HG03432 (cell line): ENCODE results near the gene CIZ1.
"Not testable (repeated sequence)": the region's sequence is repeated elsewhere in the genome, so short reads cannot be mapped to it uniquely, and the experiment has no call there.

Experiments
- ATAC-seq: cut with Tn5 transposase; IDR thresholded peaks from one replicate; pipeline ENCODE4 v1.9.1; 2021; ENCODE audit warnings: mild to moderate bottlenecking, moderate library complexity; ENCODE audit not compliant: unreplicated experiment

CIZ1 gene

DNA sequence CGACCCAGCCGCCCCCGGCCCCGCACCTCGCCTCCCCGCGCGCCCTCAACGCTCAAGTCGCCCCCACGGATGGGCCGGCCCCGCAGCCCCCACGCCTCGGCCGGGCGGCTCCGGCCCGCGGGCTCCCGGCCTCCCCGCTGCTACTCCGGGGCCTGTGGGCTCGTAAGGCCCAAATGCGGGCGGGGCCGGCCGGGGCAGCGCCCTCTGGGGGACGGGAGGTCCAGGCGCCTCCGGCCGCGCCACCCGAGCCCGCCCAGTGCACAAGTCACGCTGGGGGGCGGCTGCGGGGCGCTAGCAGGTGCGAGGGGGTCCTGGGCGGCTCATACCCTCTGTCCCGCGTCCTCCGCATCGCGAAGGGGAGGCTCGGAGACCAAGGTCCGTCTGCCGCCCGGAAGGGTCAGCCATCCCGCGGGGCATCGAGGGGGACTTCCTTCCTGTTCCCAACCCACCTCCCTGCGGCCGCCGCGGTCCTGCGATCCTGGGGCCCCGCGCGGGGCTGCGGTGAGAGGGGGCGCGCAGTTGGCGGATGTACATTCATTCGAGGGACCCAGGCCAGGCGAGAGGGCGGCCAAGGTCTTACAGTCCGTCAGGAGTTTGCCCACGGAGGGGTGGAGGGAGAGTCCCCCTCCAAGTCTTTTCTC, at the start of gene CIZ1:
TSS of gene CIZ1 (minus strand) at position 167 of the 641 bp plus-strand sequence. CDS start 715 bp downstream, outside the sequence.
- peak; percentile 87 for ATAC-seq

DNA sequence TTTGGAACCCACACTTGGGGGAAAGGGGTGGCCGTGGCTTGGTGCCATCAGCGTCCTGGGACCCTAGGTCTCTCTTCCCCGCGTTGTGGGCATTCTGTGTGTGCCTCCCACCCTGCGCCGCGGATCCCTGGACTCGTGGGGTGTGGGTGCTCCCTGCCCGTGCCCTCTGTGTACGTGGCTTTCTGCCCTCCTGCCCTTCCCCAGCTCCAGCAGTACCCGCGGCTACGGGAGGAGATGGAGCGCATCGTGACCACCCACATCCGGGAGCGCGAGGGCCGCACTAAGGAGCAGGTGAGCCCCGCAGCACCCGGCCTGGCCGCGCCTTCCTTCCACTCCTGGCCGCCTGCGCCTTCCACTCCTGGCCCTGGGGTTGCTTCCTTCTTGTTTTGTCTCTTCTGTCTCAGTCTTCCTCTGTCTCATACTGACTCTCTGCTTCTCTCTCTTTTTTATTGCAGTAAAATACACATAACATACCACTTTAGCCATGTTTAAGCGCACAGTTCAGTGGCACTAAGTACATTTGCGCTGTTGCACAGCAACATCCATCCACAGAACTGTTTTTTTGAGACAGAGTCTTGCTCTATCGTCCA, 42.5 kb upstream of the CIZ1 start:
- no peak for ATAC-seq

DNA sequence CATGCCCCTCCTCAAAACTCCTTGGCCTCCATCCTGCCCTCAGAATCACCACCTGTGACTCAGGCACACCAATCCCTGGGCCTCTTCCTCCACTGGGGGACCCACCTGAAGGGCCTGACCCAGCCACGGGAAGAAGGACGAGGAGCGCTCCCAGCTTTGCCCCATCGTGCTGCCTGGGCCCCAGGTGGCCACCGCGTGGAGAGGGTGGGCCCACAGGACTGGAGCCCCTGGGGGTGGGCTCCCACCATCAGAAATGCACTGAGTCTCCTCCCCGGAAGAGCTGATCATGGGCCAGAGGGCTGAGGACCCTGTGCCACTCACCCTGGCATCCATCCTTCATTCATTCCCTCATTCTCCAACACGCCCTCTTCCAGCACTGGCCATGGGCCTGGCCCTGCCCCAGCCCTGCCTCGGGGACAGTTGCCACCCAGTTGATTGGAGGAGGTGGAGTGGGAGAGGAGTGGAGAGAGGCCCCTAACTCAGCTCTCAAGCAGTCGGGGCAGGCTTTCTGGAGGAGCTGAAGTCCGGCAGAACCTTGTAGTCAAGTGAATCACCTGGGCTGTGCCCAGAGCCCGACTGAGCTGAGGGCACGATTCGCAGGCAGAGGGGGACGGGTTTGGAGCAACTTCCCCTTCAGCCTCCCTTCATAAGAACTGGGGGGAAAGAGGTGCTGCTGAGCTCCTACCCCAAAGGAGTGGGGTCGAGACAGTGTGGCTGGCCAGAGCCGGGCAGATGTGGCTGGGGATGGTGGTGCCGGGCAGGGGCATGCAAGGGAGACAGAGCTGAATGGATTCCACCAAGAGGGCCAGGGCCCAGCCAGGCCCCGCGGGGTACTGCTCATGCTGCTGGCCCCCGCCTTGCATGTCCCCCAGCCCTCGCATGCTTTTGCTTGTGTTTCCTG, 41.4 kb upstream of the CIZ1 start:
- ATAC-seq: no peak

DNA sequence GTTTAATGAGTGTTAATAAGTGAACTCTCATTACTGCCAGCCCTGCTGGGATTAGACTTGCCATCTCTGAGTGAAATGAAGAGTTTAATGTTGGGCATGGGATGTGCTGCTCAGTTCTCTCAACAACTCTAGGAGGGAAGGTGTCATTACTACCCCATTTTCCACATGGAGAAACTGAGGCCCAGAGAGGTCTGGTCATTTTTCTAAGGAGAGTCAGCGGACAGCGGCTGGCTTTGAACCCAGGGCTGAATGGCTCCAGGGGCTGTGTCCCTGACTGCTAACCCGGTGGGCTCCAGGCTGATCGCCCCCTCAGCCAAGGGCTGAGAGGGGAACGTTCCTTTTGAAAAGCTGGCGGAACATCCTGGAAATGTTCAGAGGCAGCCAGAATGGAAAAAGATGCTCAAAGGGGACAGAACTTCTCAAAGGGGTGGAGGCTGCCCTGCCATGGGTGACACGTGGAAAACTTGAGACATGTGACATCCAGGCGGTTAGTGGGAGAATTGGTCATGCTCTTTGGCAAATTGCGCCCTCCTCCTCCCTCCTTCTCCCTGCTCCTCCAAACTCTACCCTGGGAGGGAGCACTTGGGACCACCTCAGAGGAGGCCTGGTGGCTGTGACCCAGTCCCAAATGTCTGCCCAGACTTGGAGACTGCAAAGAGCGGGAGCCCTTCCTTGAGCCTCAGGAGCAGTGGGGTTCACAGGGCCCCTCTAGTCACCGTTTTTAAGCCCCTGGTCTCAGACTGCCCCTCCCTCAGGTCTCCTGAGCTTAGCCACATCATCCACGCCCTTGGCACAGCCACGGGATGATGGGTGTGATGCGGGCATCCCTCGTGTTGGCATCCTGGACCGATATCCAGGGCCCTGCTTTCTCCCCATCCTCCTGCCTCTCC, 40.5 kb upstream of the CIZ1 start:
- ATAC-seq: no peak

DNA sequence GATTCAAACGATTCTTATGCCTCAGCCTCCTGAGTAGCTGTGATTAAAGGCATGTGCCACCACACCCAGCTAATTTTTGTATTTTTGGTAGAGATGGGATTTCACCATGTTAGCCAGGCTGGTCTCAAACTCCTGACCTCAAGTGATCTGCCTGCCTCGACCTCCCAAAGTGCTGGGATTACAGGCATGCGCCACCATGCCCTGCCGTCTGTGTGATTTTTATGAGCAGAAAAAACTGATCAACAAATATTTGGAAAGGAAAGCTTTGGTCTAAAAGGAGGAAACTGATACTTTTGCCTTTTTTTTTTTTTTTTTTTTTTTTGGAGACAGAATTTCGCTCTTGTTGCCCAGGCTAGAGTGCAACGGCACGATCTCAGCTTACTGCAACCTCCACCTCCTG, 39.5 kb upstream of the CIZ1 start:
- ATAC-seq: not testable (repeated sequence)

GRCh38 chr9:128226412-128226801, 35.0 kb upstream of the CIZ1 start:
- no peak for ATAC-seq

DNA sequence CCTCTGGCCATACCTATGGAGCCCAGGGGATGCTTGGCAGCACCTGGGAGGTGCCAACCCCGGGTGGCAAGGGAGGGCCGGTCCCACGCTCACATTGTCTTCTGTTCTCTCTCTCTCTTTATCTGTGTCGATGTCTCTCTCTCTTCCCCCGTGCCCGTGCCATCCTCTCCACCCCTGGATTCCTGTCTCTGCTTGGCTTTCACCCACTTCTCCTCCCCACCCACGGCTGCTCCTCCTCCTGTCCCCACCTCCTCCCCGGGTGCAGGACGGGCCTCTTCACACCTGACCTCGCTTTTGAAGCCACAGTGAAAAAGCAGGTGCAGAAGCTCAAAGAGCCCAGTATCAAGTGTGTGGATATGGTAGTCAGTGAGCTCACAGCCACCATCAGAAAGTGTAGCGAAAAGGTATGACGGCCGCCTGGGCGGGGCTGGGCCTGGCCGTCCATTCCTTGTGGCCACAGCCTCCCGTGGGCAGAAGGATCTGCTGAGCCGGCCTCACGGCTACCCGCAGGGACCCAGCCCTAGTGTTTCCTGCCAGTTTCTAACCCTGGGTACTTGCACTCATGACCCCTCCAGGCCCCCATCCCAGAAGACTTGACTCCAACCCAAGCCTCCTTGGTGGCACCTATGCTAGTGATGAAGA, 34.5 kb upstream of the CIZ1 start:
- ATAC-seq: no peak

DNA sequence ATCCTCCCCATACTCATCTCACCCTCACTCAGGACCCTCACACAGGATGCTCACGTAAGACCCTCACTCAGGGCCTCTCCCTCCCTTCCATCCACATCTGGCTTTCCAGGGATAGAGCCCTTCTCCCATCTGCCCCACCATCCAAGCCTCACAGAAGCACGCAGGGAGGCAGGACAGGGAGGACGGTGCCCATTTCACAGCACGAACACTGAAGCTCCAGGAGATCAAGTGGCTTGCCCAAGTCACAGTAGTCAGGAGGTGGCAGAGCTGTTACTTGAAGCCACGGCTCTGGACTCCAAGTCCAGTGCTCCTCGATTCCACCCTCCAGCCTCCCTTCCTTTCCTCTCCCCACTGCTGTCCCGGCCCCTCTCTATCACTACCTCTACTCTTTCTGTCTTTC, 33.5 kb upstream of the CIZ1 start:
- ATAC-seq: no peak

DNA sequence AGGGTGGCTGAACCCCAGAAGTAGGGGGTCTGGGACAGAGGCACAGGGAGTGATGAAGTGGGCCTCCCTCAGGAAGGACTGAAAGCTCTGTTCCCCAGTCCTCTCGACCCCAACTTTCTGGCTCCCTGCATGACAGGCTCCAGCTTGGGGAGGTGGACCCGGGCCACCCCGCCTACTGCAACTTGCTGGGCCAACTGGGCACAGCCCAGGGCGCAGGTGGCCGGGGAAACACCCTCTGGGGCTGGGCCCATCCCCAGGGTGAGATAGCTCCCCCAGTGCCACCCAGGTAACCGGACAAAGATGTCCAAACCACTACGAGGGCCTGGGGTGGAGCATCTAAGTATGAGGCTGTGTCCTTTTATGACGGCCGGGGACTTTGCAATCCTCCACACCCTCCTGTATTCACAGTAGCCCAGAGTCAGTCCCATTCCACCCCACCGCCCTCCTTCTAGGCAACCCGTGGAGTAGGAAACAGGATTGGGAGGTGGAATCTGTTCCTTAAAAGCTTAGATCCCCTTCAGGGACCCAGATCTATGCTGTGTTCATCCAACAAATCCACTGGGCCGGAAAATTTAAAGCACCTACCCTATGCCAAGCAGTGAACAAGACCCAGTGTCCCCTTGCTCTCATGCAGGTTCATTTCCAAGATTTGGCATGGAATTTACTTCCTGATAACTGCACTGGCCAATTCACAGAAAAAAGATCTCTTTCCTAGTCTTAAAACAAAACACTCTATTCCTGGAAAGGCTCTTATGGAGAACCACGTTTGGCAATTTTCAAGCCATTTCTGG, 31.7 kb upstream of the CIZ1 start:
- ATAC-seq: no peak

- no peak for ATAC-seq
Observed at GRCh38 chr9:128222026-128222425, 30.7 kb upstream of the CIZ1 start.

DNA sequence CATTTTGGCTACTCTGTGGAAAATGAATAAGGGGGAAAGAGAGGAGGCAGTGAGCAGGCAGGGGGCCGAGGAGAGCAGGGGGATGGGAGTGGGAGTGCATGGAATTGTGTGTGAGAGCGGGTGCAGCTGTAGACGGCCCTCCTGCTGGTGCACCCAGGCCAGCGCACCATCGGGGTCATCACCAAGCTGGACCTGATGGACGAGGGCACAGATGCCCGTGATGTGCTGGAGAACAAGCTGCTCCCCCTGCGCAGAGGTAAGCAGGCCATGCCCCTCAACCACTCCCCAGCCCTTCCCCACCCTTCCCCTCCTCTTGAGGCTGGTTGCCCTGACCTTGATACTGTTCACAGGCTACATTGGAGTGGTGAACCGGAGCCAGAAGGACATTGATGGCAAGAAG, 28.5 kb upstream of the CIZ1 start:
- ATAC-seq: no peak

DNA sequence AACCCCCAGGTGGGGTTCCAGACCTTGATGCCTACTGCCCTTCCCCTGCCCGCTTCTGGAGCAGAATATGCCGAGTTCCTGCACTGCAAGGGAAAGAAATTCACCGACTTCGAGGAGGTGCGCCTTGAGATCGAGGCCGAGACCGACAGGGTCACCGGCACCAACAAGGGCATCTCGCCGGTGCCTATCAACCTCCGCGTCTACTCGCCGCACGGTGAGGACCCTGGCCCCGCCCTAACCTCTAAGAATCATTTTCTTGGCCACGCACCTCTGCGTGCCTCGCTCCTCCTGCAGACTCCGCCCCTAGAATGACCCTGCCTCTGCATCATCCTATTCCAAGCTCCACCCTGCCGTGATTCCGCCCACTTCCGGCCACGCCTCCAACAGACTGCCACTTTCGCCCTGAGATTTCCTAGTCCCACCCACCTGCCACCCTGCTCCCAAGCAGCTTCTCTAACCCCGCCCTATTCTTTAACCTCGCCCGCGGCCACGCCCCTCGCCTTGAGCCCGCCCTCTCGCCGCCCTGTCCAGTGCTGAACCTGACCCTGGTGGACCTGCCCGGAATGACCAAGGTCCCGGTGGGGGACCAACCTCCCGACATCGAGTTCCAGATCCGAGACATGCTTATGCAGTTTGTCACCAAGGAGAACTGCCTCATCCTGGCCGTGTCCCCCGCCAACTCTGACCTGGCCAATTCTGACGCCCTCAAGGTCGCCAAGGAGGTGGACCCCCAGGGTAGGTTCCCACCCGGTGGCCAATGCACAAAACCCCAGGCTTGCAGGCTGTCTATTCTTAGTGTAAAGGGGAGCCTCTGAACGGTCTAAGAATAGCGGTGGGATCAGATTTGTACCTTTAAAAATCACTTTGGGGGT, 27.4 kb upstream of the CIZ1 start:
- peak; percentile 85 for ATAC-seq

DNA sequence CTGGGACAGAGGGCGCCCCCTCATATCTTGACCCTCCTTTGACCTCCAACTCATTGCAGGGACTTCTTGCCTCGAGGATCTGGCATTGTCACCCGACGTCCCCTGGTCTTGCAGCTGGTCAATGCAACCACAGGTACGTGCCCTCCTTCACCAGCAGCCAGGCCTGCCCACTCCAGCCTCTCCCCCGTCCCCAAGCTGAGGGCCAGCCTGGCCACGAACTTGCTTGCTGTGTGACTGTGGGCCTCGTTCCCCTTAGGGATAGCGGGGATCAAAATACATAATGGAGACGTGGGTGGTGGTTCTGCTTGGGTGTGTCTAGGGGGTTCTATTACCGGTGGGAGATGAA, 26.8 kb upstream of the CIZ1 start:
- ATAC-seq: no peak

GRCh38 chr9:128216781-128217553, 25.6 kb upstream of the CIZ1 start:
- ATAC-seq: no peak

GRCh38 chr9:128215491-128216409, 24.4 kb upstream of the CIZ1 start:
- ATAC-seq: no peak

GRCh38 chr9:128214571-128215490, 23.5 kb upstream of the CIZ1 start:
- no peak for ATAC-seq
